Measurements from ENCODE around the gene CGN.

DNA sequence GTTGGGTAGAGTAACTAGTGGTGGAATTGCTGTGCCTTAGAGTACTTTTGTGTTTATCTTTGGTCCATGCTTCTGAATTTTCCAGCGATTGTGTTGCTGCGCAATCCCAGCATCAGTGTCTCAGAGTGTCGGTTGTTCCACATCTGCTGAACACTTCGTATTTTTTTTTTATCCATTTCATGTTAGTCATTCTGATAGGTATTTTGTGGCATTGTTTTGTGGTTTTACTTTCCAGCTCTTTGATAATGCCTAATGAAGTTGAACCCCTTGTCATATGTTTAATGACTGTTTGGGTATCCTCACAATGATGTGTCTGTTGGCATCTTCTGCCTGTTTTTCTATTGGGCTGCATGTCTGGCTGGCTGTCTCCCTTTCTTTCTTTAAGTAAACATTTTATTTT is 42.5 kb downstream of the CGN start:
- TF ChIP-seq CTCF (IDR thresholded peaks at IDR 0.05) (no peak), POLR2A (IDR thresholded peaks at IDR 0.05) (no peak)

Measured in vagina (tissue), 2 donors.